Fibroblast of lung (primary cell): Measurements from ENCODE around the gene CDH1. TPM values are rescaled to one million over a fixed set of nuclear protein-coding genes. Genes with fewer than 3 reads are reported as not detected.
"Not testable (repeated sequence)": the region's sequence is repeated elsewhere in the genome, so short reads cannot be mapped to it uniquely, and the experiment has no call there.

Source experiments
- DNase-seq, 2 donors: peaks; one replicate each; pipeline versions ENCODE4 v3.0.0 to v3.0.0-alpha.2; 2010; ENCODE audit warnings: low read depth in 2 of 2
- H2AFZ ChIP-seq: 2 replicates; pipeline ENCODE4 v1.5.1; 2012; ENCODE audit warnings: low read length, control low read depth, inconsistent platforms
- H3K27ac ChIP-seq: 2 replicates; pipeline ENCODE4 v1.5.1; 2011; ENCODE audit warnings: low read length, control low read depth; ENCODE audit not compliant: insufficient read depth
- H3K27me3 ChIP-seq: 2 replicates; pipeline ENCODE4 v1.5.1; 2011; ENCODE audit warnings: mild to moderate bottlenecking, low read length; ENCODE audit not compliant: control insufficient read depth, insufficient read depth
- H3K36me3 ChIP-seq: 2 replicates; pipeline ENCODE4 v1.5.1; 2011; ENCODE audit warnings: low read length; ENCODE audit not compliant: control insufficient read depth, insufficient read depth
- H3K4me1 ChIP-seq: 2 replicates; pipeline ENCODE4 v1.5.1; 2011; ENCODE audit warnings: low read length; ENCODE audit not compliant: control insufficient read depth, insufficient read depth; ENCODE audit errors: extremely low read depth
- H3K4me2 ChIP-seq: 2 replicates; pipeline ENCODE4 v1.5.1; 2011; ENCODE audit warnings: low read length, control low read depth; ENCODE audit not compliant: insufficient read depth; ENCODE audit errors: extremely low read depth
- H3K4me3 ChIP-seq, 4 experiments: fragments of 200-600 bp in 1 of 4; sonication (generic) in 1 of 4; replicated peaks in 1 of 4; 2 replicates each; pipeline ENCODE4 v1.5.1; 2011 to 2016; ENCODE audit warnings: low read length in 4 of 4, low read depth in 3 of 4, mild to moderate bottlenecking in 3 of 4, control low read depth in 2 of 4, inconsistent platforms in 1 of 4, mixed read lengths in 1 of 4; ENCODE audit not compliant: insufficient read depth in 1 of 4; ENCODE audit errors: control extremely low read depth in 1 of 4
- H3K79me2 ChIP-seq: 2 replicates; pipeline ENCODE4 v1.5.1; 2012; ENCODE audit warnings: mild to moderate bottlenecking, low read length, inconsistent platforms; ENCODE audit not compliant: control insufficient read depth, insufficient read depth
- H3K9ac ChIP-seq: 2 replicates; pipeline ENCODE4 v1.5.1; 2011; ENCODE audit warnings: mild to moderate bottlenecking, low read length, control low read depth; ENCODE audit not compliant: insufficient read depth
- H3K9me3 ChIP-seq: 2 replicates; pipeline ENCODE4 v1.5.1; 2012; ENCODE audit warnings: low read depth, low read length; ENCODE audit not compliant: control insufficient read depth, insufficient read depth
- H4K20me1 ChIP-seq: 2 replicates; pipeline ENCODE4 v1.5.1; 2011; ENCODE audit warnings: low read length; ENCODE audit not compliant: control insufficient read depth, insufficient read depth; ENCODE audit errors: extremely low read depth
- CTCF ChIP-seq, 2 donors: IDR thresholded peaks in 1 of 2; conservative IDR thresholded peaks in 1 of 2; 1 replicate in 1 of 2; 2 replicates in 1 of 2; pipeline ENCODE4 v1.5.1; 2011 to 2012; ENCODE audit warnings: low read length in 2 of 2, control low read depth in 1 of 2, inconsistent platforms in 1 of 2, low read depth in 1 of 2, mild to moderate bottlenecking in 1 of 2
- EZH2 ChIP-seq: IDR thresholded peaks from 2 replicates; pipeline ENCODE4 v1.5.1; 2012; ENCODE audit warnings: low read length, control low read depth, mild to moderate bottlenecking; ENCODE audit errors: missing control alignments
- polyA plus RNA-seq, 2 donors: library from polyadenylated mRNA; depleted of rRNA in 1 of 2; stranded (reverse) in 1 of 2; unstranded in 1 of 2; fragments of >200 nt; gene quantifications; 2 replicates each; pipeline ENCODE4 v1.2.1, GENCODE V29; 2011 to 2012; ENCODE audit warnings: missing spikeins in 1 of 2
- total RNA-seq: library from RNA; depleted of rRNA; stranded (reverse); fragments of >200 nt; gene quantifications from 2 replicates; pipeline ENCODE4 v1.2.1, GENCODE V29; 2014

The CDH1 gene
- total and polyA plus RNA-seq, 2 donors (not counting 1 experiment from before 2014, with no cell fraction given), result 0.02 TPM; not detected in 1

GRCh38 chr16:68785715-68786114, 48.6 kb downstream of the CDH1 start:
- no peak for DNase-seq
- TF ChIP-seq EZH2 (no peak), CTCF (conservative IDR thresholded peaks at IDR 0.05 in 1 of 2, IDR thresholded peaks at IDR 0.05 in 1 of 2; ENCODE audit: low read depth in 1 of 2, low read length in 2 of 2) (no peak)
- Histone ChIP-seq H3K79me2 (no peaks in the 10 kb centered on the region), H4K20me1 (no peaks in the 10 kb centered on the region), H3K4me3 (no peak overlapping the region), H3K27ac (no peak overlapping the region), H2AFZ (no peak overlapping the region), H3K27me3 (peaks cover 6% of the 10 kb centered on the region), H3K9ac (no peak overlapping the region), H3K36me3 (no peaks in the 10 kb centered on the region), H3K4me1 (no peaks in the 10 kb centered on the region), H3K9me3 (no peaks in the 10 kb centered on the region), H3K4me2 (no peak overlapping the region)

- peak; percentile 41 to 97 for DNase-seq
- no peaks in the 10 kb centered on the region for H3K9me3 ChIP-seq
- no peaks in the 10 kb centered on the region for H3K36me3 ChIP-seq
- H4K20me1 ChIP-seq, result no peaks in the 10 kb centered on the region
- H3K4me2 ChIP-seq, result no peak overlapping the region
- no peaks in the 10 kb centered on the region for H3K79me2 ChIP-seq
- no peaks in the 10 kb centered on the region for H3K4me1 ChIP-seq
- H3K4me3 ChIP-seq, result no peak overlapping the region
- no peak overlapping the region for H3K9ac ChIP-seq
- TF ChIP-seq EZH2 (no peak), CTCF (conservative IDR thresholded peaks at IDR 0.05 in 1 of 2, IDR thresholded peaks at IDR 0.05 in 1 of 2; ENCODE audit: low read depth in 1 of 2, low read length in 2 of 2) (no peak)
- H3K27ac ChIP-seq, result no peak overlapping the region
- H2AFZ ChIP-seq, result no peak overlapping the region
- H3K27me3 ChIP-seq, result peaks cover 2% of the 10 kb centered on the region
Observed at GRCh38 chr16:68786685-68787418, 49.8 kb downstream of the CDH1 start.

GRCh38 chr16:68787419-68787807, 50.3 kb downstream of the CDH1 start:
- not testable (repeated sequence) for H4K20me1 ChIP-seq, H2AFZ ChIP-seq, H3K79me2 ChIP-seq, DNase-seq, H3K9ac ChIP-seq, H3K36me3 ChIP-seq, H3K4me1 ChIP-seq, H3K27ac ChIP-seq, H3K27me3 ChIP-seq, H3K4me2 ChIP-seq, H3K4me3 ChIP-seq, H3K9me3 ChIP-seq
